Measurements from ENCODE around the gene GBP5.
"Not testable (repeated sequence)": the region's sequence is repeated elsewhere in the genome, so short reads cannot be mapped to it uniquely, and the experiment has no call there.

The GBP5 gene

GRCh38 chr1:89272269-89273041 is at the start of gene GBP5:
TSS of gene GBP5 (minus strand) at chr1:89272860. CDS start at chr1:89269555, 3,305 bp downstream.
- DNase-seq (ENCODE audit: low spot score): not testable (repeated sequence)

GRCh38 chr1:89322402-89322801 is 49.7 kb upstream of the GBP5 start:
- DNase-seq (ENCODE audit: low spot score): no peak

GRCh38 chr1:89312572-89312971 is 39.9 kb upstream of the GBP5 start:
- DNase-seq (ENCODE audit: low spot score): no peak

- no peak for DNase-seq (ENCODE audit: low spot score)
Observed at GRCh38 chr1:89311757-89312156, 39.1 kb upstream of the GBP5 start.

GRCh38 chr1:89310976-89311375 is 38.3 kb upstream of the GBP5 start:
- no peak for DNase-seq (ENCODE audit: low spot score)

- DNase-seq (ENCODE audit: low spot score): no peak
Observed at GRCh38 chr1:89310505-89310904, 37.8 kb upstream of the GBP5 start.

GRCh38 chr1:89309828-89310227 is 37.2 kb upstream of the GBP5 start:
- DNase-seq (ENCODE audit: low spot score): no peak

- no peak for DNase-seq (ENCODE audit: low spot score)
Observed at GRCh38 chr1:89306273-89306672, 33.6 kb upstream of the GBP5 start.

GRCh38 chr1:89305493-89305892 is 32.8 kb upstream of the GBP5 start:
- no peak for DNase-seq (ENCODE audit: low spot score)

GRCh38 chr1:89304572-89305230 is 32.0 kb upstream of the GBP5 start:
- no peak for DNase-seq (ENCODE audit: low spot score)

- DNase-seq (ENCODE audit: low spot score): no peak
Observed at GRCh38 chr1:89302697-89303332, 30.2 kb upstream of the GBP5 start.

GRCh38 chr1:89299739-89300463 is 27.2 kb upstream of the GBP5 start:
- not testable (repeated sequence) for DNase-seq (ENCODE audit: low spot score)

GRCh38 chr1:89298461-89298860 is 25.8 kb upstream of the GBP5 start:
- DNase-seq (ENCODE audit: low spot score): no peak

GRCh38 chr1:89295187-89295586 is 22.5 kb upstream of the GBP5 start:
- no peak for DNase-seq (ENCODE audit: low spot score)

- DNase-seq (ENCODE audit: low spot score): no peak
Observed at GRCh38 chr1:89291276-89291675, 18.6 kb upstream of the GBP5 start.

GRCh38 chr1:89288051-89288340 is 15.3 kb upstream of the GBP5 start:
- DNase-seq (ENCODE audit: low spot score): no peak

GRCh38 chr1:89287181-89288050 is 14.8 kb upstream of the GBP5 start:
- DNase-seq (ENCODE audit: low spot score): no peak

GRCh38 chr1:89286549-89287180 is 14.0 kb upstream of the GBP5 start:
- DNase-seq (ENCODE audit: low spot score): no peak

GRCh38 chr1:89285745-89286380 is 13.2 kb upstream of the GBP5 start:
- DNase-seq (ENCODE audit: low spot score): no peak

- not testable (repeated sequence) for DNase-seq (ENCODE audit: low spot score)
Observed at GRCh38 chr1:89284078-89284763, 11.6 kb upstream of the GBP5 start.

All from LoVo (cell line).